GM21576 (cell line): Measurements from ENCODE around the gene ITPR3.

Experiments used
- ATAC-seq: cut with Tn5 transposase; IDR thresholded peaks from one replicate; pipeline ENCODE4 v1.9.1; 2021; ENCODE audit warnings: mild to moderate bottlenecking, moderate library complexity; ENCODE audit not compliant: unreplicated experiment

ITPR3 gene

GRCh38 chr6:33664506-33665057, 43.5 kb downstream of the ITPR3 start:
- no peak for ATAC-seq

DNA sequence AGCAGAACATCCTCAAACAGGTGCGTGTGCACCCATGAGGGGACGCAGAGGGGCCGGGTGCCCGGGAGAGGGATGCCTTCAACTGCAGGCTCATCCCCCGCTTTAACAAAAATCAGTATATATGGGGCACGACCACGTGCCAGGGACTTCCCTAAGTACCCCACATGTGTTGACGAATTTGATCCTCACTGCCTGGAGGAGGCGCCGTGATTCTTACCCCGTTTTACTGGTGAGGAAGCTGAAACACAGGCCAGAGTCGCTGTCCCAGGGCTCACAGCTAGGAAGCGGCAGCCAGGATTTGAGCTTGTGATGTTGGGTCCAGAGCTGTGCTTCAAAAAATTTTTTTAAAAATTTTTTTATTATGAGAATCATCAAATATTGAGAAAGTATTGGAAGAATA, 44.8 kb downstream of the ITPR3 start:
- no peak for ATAC-seq

DNA sequence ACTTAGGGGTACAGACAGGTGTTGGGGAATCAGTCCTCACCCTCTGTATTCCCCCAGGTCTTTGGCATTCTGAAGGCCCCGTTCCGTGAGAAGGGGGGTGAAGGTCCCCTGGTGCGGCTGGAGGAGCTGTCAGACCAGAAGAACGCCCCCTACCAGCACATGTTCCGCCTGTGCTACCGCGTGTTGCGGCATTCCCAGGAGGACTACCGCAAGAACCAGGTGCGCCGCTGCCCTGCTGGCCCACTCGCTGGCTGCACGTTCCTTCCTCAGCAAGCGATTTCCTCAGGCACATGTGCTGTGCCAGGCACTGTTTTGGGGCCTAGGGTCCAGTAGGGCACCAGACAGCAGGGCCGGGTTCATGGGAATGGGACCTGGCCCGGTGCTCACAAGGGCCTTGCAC, 46.0 kb downstream of the ITPR3 start:
- ATAC-seq = no peak

DNA sequence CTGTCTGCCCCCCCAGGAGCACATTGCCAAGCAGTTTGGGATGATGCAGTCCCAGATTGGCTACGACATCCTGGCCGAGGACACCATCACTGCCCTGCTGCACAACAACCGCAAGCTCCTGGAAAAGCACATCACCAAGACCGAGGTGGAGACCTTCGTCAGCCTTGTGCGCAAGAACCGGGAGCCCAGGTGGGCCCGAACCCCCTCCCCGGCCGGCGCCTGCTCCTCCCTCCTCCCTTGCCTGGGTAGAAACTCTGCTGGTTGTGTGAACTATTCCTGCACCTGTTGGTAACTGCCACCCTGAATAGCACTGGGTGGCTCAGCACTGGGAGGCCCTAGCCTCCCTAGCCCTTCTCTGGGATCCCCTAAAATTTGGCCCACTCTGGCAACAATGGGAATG, 46.7 kb downstream of the ITPR3 start:
- no peak for ATAC-seq

DNA sequence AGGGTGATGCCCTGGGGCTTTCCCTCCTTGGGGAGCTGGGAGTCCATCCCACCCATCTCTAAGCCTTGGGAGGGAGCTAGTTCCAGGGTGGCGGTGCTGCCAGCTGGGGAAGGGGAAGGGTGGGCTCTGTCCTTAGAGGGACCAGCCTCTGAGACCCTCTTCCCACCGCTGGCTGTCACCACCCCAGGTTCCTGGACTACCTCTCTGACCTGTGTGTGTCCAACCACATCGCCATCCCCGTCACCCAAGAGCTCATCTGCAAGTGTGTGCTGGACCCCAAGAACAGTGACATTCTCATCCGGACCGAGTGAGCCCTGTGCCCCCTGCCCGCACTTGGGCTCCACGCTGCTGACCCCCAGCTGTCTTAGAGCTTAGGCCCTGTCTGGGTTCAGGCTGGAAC, 47.2 kb downstream of the ITPR3 start:
- ATAC-seq = no peak

- no peak for ATAC-seq
Measured at GRCh38 chr6:33668914-33669313, 47.8 kb downstream of the ITPR3 start.

- no peak for ATAC-seq
Measured at GRCh38 chr6:33670086-33670660, 49.1 kb downstream of the ITPR3 start.

GRCh38 chr6:33670971-33671743, 50.0 kb downstream of the ITPR3 start:
- no peak for ATAC-seq

- no peak for ATAC-seq
Measured at GRCh38 chr6:33671744-33672072, 50.6 kb downstream of the ITPR3 start.

DNA sequence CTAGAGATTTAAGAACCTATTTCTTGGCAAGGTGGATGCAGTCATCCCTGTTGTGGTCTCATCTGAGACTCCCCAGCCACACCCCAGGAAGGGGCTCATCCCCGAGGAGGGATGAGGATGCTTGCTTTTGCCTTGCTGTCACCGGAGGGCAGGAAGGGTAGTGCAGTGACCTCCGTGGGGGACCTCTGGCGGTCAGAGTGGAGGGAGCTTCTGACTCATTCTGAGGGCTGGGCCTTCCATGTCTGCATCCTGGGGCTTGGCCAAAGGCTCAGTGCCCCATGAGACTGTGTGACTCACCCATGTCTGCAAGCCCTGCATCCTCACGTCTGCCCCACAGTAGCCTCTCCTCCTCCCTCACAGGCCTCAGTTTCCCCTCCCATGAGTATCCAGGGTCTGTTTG, 51.7 kb downstream of the ITPR3 start:
- no peak for ATAC-seq

- ATAC-seq = no peak
Measured at GRCh38 chr6:33673851-33674250, 52.7 kb downstream of the ITPR3 start.

DNA sequence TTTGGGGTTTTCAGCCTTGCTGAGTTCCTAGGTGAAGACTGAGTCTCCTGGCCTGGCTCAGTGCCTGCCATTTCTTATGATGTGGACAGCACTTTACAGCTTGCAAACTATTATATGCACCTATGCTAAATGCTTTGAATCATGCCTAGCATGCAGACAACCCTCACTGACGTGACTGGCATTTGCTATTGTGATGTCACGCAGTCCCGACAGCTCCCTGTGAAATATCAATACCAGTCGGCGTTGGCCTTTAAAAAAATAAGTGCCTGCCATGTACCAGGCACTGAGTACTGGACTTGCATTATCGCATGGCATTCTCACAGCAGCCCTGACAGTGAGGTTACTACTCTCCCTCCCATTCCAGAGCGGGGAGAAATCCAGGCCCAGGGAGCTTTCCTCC, 54.8 kb downstream of the ITPR3 start:
- ATAC-seq = no peak

DNA sequence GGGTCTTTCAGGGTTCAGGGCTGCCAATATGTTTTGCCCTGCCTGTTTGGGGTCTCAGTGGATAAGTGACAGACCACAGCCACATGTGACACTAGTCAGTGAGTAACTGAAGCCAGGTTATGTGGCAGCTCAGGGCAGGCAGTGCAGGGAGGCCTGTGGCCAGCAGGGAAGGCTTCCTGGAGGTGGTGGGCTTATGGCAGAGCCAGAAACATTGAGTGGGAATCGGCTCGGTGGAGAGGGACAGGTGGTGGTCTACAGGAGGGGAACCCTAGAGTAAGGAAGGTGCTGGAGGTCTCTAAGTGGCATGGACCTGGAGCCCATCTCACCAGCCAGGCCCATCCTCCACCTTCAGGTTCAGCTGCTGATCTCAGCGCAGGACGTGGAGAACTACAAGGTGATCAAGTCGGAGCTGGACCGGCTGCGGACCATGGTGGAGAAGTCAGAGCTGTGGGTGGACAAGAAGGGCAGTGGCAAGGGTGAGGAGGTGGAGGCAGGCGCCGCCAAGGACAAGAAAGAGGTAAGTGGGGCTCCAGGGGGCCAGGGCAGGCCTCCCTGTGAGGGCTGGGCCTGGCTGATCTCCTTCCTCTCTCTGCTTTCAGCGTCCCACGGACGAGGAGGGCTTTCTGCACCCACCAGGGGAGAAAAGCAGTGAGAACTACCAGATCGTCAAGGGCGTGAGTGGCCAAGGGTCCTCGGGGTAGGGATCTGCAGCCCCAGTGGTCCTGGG, 55.5 kb downstream of the ITPR3 start:
- no peak for ATAC-seq

GRCh38 chr6:33677143-33677660, 56.1 kb downstream of the ITPR3 start:
- ATAC-seq = no peak

GRCh38 chr6:33677689-33678088, 56.6 kb downstream of the ITPR3 start:
- no peak for ATAC-seq

DNA sequence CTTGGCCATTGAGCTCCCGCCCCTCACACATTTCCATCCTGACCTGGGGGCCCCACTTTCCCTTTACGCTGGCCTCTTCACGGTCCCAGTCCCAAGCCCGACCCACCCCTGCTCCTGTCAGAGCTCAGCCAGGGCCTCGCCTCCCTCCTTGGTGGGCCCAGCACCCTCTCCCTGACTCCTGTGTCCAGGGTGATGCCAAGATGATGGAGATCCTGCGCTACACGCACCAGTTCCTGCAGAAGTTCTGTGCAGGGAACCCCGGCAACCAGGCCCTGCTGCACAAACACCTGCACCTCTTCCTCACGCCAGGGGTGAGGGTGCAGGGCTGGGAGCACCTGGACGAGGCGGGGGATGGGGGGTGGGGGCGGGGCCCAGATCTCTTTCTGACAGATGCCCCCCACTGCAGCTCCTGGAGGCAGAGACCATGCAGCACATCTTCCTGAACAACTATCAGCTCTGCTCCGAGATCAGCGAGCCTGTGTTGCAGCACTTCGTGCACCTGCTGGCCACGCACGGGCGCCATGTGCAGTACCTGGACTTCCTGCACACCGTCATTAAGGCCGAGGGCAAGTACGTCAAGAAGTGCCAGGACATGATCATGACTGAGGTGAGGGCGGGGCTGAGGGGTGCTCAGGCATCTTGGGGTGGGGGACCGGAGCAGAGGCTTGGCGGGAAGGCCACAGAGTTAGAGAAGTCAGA, 57.3 kb downstream of the ITPR3 start:
- no peak for ATAC-seq

- ATAC-seq = no peak
Measured at GRCh38 chr6:33678932-33679490, 57.9 kb downstream of the ITPR3 start.

- no peak for ATAC-seq
Measured at GRCh38 chr6:33679761-33680160, 58.6 kb downstream of the ITPR3 start.

- ATAC-seq = no peak
Measured at GRCh38 chr6:33682341-33682740, 61.2 kb downstream of the ITPR3 start.

- ATAC-seq = no peak
Measured at GRCh38 chr6:33683051-33683571, 62.0 kb downstream of the ITPR3 start.
